Prostate gland (tissue), 2 donors: ENCODE data around the gene STK17B.

Experiments used
- CTCF ChIP-seq, 4 experiments: fragments of 200-600 bp in 2 of 4; fragments of 450-650 bp in 2 of 4; sonication (generic) in 2 of 4; IDR thresholded peaks; 1 replicate in 3 of 4; 2 replicates in 1 of 4; pipeline ENCODE4 v1.5.1; 2016 to 2019; ENCODE audit warnings: antibody characterized with exemption in 4 of 4, mild to moderate bottlenecking in 2 of 4, moderate library complexity in 2 of 4
- POLR2A ChIP-seq: fragments of 450-650 bp; IDR thresholded peaks from one replicate; pipeline ENCODE4 v1.6.1; 2016; ENCODE audit warnings: antibody characterized with exemption, mild to moderate bottlenecking
- POLR2AphosphoS5 ChIP-seq: sonication (generic); formaldehyde crosslinking; IDR thresholded peaks from one replicate; pipeline ENCODE4 v1.6.1; 2017; ENCODE audit warnings: antibody characterized with exemption

GRCh38 chr2:196187898-196188458 is 16.6 kb upstream of the STK17B start:
- no peak for TF ChIP-seq CTCF (IDR thresholded peaks at IDR 0.05)
- no peak for TF ChIP-seq POLR2A
- TF ChIP-seq POLR2AphosphoS5: no peak
